GM10248 (cell line): Measurements from ENCODE around the gene GMDS.

Experiments
- CTCF ChIA-PET: fragments of 300-600 bp; sonication (Branson Sonifier 250); formaldehyde crosslinking; extraction: SDS; loops from one replicate; lab custom pipeline; 2021; ENCODE audit warnings: antibody characterized with exemption; lab: Yijun Ruan, JAX
- POLR2A ChIA-PET: fragments of 350-650 bp; sonication (Branson Sonifier 250); formaldehyde crosslinking; extraction: SDS; loops from one replicate; lab custom pipeline; 2020; ENCODE audit warnings: antibody characterized with exemption; lab: Yijun Ruan, JAX
- DNase-seq: peaks from one replicate; pipeline ENCODE4 v3.0.0; 2012; ENCODE audit errors: extremely low spot score
- TF ChIP-seq, protein P1 (sequence below): IDR thresholded peaks from 2 replicates; pipeline ENCODE4 v1.5.1; 2012; ENCODE audit warnings: mild to moderate bottlenecking, low read depth; ENCODE audit errors: extremely low read depth, missing control alignments, control extremely low read depth

The GMDS gene

DNA sequence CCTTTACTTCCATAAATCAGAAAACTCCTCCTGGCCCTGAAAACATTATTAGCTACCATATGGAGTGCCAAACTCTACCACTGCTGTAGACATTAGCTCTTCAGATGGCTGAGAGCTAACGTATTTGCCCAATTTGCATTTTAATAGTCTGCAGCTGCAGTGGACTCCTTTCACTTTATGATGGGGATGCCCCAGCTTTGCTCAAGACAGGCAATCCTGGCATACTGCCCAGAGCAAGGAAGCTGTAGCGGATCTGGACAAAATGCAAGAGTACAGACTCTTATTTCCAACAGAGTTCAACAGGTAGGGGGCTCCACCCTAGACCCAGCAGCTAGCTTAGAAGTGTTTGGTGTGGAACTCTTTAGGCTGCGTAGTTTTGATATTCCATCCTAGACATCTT is 389.0 kb downstream of the GMDS start:
- ChIA-PET CTCF (interaction anchor here (0.9 to 1.1 kb wide), 3 partner anchors 10 to 177 kb away, joined by 3 to 4 read pairs (median 3); no protein-coding TSS in a partner anchor), POLR2A (no interaction called here)
- TF ChIP-seq, protein P1, sequence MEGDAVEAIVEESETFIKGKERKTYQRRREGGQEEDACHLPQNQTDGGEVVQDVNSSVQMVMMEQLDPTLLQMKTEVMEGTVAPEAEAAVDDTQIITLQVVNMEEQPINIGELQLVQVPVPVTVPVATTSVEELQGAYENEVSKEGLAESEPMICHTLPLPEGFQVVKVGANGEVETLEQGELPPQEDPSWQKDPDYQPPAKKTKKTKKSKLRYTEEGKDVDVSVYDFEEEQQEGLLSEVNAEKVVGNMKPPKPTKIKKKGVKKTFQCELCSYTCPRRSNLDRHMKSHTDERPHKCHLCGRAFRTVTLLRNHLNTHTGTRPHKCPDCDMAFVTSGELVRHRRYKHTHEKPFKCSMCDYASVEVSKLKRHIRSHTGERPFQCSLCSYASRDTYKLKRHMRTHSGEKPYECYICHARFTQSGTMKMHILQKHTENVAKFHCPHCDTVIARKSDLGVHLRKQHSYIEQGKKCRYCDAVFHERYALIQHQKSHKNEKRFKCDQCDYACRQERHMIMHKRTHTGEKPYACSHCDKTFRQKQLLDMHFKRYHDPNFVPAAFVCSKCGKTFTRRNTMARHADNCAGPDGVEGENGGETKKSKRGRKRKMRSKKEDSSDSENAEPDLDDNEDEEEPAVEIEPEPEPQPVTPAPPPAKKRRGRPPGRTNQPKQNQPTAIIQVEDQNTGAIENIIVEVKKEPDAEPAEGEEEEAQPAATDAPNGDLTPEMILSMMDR = no peak
- DNase-seq = peak; percentile 48

DNA sequence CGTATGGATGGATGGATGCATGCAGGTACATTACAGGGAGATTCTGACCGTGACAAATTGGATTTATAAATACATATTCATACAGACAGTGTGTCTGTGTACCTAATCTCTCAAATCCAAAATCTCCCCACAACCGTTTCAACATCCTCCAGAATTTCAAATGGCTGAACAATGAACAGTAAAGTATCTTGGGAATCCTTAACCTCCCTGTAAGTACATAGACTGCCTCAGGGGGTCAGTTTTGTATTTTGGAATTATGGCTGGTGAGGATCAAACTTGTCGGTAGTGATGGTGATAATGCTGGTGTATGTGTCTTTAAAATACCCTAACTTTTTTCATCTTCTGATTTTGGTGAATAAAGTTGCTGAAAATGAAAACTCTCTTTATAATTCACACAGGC is 389.5 kb downstream of the GMDS start:
- TF ChIP-seq, protein P1 = no peak
- ChIA-PET POLR2A (no interaction called here), CTCF (interaction anchor here (0.9 to 1.1 kb wide), 3 partner anchors 10 to 177 kb away, joined by 3 to 4 read pairs (median 3); no protein-coding TSS in a partner anchor)

DNA sequence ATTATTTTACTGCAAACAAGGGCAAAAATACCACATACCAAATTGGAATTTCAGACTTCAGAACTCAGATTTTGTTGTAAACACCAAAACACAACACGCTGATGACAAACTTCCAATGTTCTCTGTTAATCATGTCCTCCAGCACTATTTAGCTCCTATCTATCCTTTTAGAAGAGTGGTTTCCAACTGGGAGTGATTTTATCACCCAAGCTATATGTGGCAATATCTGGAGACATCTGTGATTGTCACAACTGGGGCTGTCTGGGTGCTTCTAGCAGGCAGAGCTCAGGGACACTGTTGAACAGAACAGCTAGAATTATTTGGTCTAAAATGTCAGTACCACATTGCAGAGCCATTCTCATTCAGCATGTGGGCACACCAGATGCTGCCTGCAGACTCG is 391.1 kb downstream of the GMDS start:
- ChIA-PET POLR2A (no interaction called here), CTCF (interaction anchor here (1.1 kb wide), 1 partner anchor 12 kb away, joined by 3 read pairs; no protein-coding TSS in a partner anchor)
- DNase-seq = no peak
- TF ChIP-seq, protein P1 = no peak

More for the DNA sequence above, 389.5 kb downstream of the GMDS start:
- no peak for DNase-seq

DNA sequence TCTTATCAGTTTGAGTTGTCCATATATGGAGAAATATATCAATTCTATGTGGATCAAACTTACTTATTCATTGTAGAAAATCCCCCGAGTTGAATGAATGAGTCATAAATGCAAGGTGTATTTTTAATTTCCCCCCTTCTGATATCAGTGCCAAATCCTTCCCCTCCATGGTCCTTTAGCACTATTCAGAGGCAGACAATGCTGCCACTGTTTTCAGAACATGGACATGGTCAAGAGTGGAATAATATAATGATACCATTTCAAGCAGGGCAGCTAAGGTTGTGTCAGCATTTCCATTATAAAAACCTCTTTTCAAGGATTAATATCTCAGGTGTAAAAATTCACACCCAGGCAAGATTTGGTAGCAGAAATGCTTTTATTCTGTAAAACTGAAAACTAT is 391.6 kb downstream of the GMDS start:
- TF ChIP-seq, protein P1 = no peak
- DNase-seq = no peak
- CTCF ChIA-PET = interaction anchor here (1.1 kb wide), 1 partner anchor 13 kb away, joined by 3 read pairs; no protein-coding TSS in a partner anchor
- POLR2A ChIA-PET = no interaction called here

DNA sequence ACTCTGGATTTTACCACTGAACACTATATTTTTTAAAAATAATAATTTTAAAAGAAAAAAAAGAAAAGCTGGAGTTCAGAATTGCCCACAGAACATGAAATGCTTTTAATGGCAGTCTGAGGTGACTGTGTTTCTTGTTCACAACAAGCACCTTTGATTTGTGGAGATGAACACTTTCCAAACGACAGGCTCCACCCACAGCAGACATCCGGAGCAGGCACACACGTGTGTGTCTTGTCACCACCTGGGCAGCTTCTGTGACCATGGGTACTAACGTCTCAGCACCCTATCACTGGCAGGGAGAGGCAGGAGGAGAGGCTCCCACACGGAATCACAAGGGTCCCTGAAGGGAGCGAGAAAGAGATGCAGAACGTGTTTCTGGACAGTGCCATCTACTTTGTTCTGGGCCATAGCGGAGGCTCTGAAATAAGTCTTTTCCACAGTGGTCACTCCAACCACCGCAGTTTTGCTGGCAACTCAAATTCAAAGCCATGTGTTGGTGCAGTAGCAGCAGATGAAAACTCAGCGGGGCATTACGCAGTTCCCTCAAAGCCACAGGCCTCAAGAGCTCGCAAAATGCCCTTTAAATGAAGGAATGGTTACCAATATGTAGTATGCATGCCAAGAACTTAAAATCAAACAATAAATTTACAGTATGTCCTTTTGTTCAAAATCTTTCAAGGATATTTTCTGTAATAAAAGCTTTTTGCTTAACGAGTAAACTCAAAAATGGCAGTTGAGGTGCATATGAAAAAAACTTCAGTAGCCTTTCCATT is 393.5 kb downstream of the GMDS start:
- POLR2A ChIA-PET = no interaction called here
- CTCF ChIA-PET = no interaction called here
- TF ChIP-seq, protein P1 = no peak

DNA sequence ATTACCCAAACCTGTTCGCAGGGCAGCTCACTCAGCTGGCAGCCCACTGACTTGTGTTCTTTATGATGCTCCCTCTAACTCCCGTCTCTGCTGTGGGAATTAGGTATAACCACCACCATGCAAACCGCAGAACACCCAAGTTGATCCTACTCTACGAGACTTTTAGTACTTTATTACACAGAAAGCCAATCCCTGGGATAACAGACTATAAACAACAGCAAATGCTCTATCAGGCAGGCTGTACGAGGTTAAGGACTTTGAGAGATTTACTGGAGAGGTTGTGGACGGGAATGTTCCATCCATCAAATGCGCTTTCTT is 394.6 kb downstream of the GMDS start:
- ChIA-PET POLR2A (no interaction called here), CTCF (interaction anchor here (1.9 kb wide), 1 partner anchor 12 kb away, joined by 6 read pairs; no protein-coding TSS in a partner anchor)
- DNase-seq = no peak
- TF ChIP-seq, protein P1 = no peak

More for the DNA sequence above, 393.5 kb downstream of the GMDS start:
- DNase-seq = no peak
